GM18511 (cell line): ENCODE data around the gene ABHD2.
A peak's percentile ranks its signal among the peaks of the same experiment; 100 is the strongest.
"Not testable (repeated sequence)": the region's sequence is repeated elsewhere in the genome, so short reads cannot be mapped to it uniquely, and the experiment has no call there.

ENCODE experiments used
- ATAC-seq: cut with Tn5 transposase; IDR thresholded peaks from one replicate; pipeline ENCODE4 v1.9.1; 2021; ENCODE audit warnings: mild to moderate bottlenecking, moderate library complexity; ENCODE audit not compliant: unreplicated experiment

The ABHD2 gene

DNA sequence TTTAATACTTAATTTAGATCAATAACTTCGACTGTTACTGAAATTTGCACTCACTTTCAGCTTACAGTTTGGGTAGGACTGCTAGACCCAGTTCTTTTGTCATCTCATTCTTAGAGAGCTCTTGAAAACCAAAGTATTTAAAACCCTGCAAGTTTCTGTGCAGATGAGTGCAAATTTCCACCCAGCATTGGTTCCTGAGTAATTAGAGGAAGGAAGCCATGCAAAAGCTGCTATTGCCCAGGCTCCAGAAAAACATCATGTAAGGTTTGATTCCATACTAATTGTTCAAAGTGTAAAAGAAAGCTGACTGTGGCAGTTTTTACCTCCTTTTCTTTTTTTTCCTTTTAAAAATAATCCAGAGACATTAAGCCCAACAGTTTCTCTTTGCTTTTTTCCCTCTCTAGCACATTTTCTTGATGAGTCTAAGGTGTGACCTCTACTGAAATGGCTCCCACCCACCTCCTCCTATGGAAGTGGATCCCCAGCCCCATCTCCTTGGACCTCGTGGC, 30.3 kb downstream of the ABHD2 start:
- no peak for ATAC-seq

GRCh38 chr15:89119489-89120478, 31.5 kb downstream of the ABHD2 start:
- no peak for ATAC-seq

GRCh38 chr15:89120479-89121000, 32.3 kb downstream of the ABHD2 start:
- not testable (repeated sequence) for ATAC-seq

- ATAC-seq = no peak
Measured at GRCh38 chr15:89121414-89121813, 33.2 kb downstream of the ABHD2 start.

DNA sequence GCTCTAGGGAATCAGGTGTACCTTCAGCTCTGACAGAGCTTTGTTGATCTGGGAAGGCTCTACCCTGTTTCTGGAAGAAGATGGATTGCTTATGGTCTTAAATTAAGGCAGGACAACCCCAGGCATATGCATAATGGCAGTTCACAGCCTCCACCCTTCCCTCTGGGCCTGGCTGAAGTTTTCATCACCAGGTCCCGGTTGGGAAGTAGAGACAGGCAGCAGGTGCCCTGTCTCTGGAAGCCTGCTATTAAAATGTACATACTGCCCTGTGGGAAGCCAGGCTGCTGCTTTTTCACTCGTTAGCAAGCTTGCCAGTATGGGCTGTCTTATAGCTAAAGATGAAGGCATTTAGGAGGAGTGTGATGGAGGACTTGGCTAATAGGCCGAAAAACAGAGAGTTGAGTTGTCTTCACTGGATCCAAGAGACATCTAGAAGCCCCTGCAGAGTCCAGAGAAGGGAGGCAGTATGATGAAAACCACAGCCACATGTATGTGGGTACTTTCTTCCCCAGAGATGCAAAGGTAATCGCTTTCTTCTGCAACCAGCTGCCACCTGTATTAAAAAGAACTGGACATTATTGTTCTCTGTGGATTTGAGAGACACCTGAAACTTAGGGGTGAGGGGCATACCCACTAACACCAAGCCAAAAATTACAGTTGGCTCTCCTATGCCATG, 34.4 kb downstream of the ABHD2 start:
- no peak for ATAC-seq

GRCh38 chr15:89123181-89123525, 34.9 kb downstream of the ABHD2 start:
- ATAC-seq = no peak

- ATAC-seq = no peak
Measured at GRCh38 chr15:89125088-89125826, 37.0 kb downstream of the ABHD2 start.

DNA sequence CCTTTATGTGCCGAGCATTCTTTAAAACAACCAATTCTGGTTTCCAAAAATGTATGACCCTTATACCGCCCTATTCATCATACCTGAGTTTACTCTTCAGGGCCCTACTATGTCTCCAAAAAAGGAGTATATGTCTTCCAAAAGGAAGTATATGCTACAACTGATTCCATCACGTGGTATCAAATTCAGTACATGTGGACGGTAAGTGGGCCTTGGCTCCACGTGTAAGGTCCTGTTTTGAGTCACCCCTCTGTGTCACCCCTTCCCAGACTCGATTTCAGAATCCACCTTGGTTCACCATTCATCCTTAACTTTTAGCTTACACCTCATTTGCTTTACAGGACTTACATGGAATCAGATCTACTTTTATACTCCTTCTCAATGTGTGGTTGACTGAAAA, 37.8 kb downstream of the ABHD2 start:
- no peak for ATAC-seq

GRCh38 chr15:89127054-89127702, 38.9 kb downstream of the ABHD2 start:
- ATAC-seq = no peak

GRCh38 chr15:89128320-89129122, 40.3 kb downstream of the ABHD2 start:
- peak; percentile 52 for ATAC-seq

GRCh38 chr15:89129123-89129815, 41.0 kb downstream of the ABHD2 start:
- ATAC-seq = peak; percentile 47

GRCh38 chr15:89129816-89130134, 41.5 kb downstream of the ABHD2 start:
- no peak for ATAC-seq

GRCh38 chr15:89130201-89130600, 41.9 kb downstream of the ABHD2 start:
- peak; percentile 79 for ATAC-seq

DNA sequence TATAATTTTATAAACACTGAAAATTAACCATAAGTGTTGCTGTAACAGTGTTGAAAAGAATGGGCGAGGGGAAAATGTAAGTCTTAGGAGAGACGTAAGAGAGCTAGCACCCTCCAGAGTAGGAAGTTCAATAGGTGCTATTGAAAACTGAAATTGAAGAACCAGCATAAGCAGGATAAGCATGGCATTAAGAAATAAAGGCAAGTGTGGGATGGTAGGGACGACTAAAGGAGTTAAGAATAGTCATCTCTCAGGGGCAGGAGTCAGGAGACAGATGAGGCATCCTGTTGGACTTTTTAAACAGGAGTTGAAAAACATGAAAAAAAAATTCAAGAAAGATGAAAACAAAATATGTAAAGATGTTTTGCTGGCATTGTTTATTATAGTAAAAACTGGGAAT, 43.5 kb downstream of the ABHD2 start:
- ATAC-seq = no peak

- no peak for ATAC-seq
Measured at GRCh38 chr15:89132611-89133507, 44.6 kb downstream of the ABHD2 start.

DNA sequence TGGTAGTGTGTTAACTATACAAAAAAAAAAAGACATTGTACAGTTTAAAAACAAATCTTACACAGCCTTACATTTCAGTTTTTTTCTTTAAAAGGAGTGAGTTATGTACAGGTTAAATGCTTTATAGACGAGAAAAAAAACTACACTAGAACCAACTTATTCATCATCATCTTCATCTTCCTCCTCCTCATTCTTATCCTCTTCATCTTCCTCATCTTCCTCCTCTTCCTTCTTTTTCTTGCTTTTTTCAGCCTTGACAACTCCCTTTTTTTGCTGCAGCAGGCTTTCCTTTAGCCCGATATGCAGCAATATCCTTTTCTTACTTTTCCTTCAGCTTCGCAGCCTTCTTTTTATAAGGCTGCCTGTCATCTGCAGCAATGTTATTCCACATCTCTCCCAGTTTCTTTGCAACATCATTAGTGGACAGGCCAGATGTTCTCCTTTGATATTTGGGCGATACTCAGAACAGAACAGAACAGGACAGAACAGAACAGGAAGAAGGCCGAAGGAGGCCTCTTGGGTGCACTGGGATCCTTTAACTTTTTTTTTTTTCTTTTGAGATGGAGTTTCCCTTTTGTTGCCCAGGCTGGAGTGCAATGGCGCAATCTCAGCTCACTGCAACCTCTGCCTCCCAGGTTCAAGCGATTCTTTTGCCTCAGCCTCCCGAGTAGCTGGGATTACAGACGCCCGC, 47.3 kb downstream of the ABHD2 start:
- not testable (repeated sequence) for ATAC-seq

GRCh38 chr15:89136078-89136806, 48.0 kb downstream of the ABHD2 start:
- no peak for ATAC-seq
